Stomach smooth muscle (tissue), 2 donors: Measurements from ENCODE around the gene REPS2.

ENCODE experiments used
- H3K27ac ChIP-seq: one replicate; pipeline ENCODE4 v1.7.0; 2013; ENCODE audit warnings: mild to moderate bottlenecking, low read length, inconsistent platforms
- H3K27me3 ChIP-seq, 2 donors: one replicate each; pipeline ENCODE4 v1.7.0; 2013; ENCODE audit warnings: low read length in 2 of 2; ENCODE audit not compliant: insufficient read depth in 2 of 2, control insufficient read depth in 1 of 2
- H3K36me3 ChIP-seq, 2 donors: one replicate each; pipeline ENCODE4 v1.7.0; 2013; ENCODE audit warnings: low read length in 2 of 2; ENCODE audit not compliant: control insufficient read depth in 2 of 2, insufficient read depth in 2 of 2
- H3K4me1 ChIP-seq: one replicate; pipeline ENCODE4 v1.7.0; 2013; ENCODE audit warnings: low read length; ENCODE audit not compliant: control insufficient read depth, insufficient read depth
- H3K4me3 ChIP-seq, 2 donors: one replicate each; pipeline ENCODE4 v1.7.0; 2013; ENCODE audit warnings: low read length in 2 of 2
- H3K9ac ChIP-seq, 2 donors: one replicate each; pipeline ENCODE4 v1.7.0; 2013; ENCODE audit warnings: low read length in 2 of 2, mild to moderate bottlenecking in 1 of 2
- H3K9me3 ChIP-seq, 2 donors: one replicate each; pipeline ENCODE4 v1.7.0; 2013; ENCODE audit warnings: low read length in 2 of 2; ENCODE audit not compliant: control insufficient read depth in 2 of 2
- donor health status: healthy.
- donor health status: Pancreatic carcinoma.

Gene REPS2

DNA sequence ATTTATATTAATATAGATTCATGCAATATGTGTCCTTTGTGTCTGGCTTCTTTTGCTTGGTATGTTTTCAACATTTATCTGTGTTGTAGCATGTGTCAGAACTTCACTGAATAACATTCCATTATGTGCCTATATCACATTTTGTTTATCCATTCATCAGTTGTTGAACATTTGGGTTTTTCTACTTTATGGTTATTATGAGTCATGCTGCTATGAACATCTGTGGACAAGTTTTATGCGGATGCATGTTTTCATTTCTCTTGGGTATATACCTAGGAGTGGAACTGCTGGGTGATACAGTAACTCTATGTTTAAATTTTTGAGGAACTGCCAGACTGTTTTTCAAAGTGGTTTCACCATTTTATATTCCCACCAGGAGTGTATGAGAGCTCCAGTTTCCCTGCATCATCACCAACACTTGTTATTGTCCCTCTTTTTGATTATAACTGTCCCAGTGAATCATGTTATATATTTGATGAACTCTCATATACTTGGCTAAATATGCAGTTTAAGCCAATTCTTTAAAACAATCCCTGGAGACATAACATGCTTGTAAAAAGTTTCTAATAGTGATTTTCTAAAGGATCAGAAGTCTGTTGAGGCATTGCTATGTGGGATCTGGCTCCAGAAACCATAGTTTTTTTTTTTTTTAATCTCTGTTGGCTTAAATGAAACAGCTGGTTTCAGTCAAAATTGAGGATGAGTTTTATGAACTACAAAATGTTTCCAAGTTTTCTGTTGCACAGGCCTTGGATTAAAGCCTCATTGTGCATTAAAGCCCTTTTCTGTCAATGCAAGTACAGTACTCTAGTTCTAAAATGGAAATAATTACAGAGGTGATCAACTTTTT is 21.6 kb upstream of the REPS2 start:
- peaks cover 0 to 4% of the 10 kb centered on the region in 2 donors for H3K9me3 ChIP-seq

DNA sequence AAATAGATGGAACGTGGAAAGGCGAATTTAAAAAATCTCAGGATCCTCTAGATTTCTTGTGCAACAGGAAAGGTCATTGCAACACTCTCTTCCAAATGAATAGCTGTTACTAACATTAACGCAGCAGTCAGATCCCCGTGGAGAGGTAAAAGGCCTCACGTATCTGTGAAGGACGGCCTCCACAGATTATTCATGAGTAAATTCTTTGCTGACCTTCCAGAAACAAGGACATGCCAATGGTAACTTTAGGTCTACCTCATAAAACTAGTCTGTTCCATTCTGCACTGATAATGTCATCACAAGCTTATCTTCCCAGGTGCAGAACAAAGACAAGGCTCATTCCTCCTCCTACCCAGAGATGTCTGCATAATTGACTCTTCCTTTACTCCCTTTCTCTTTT is 16.1 kb upstream of the REPS2 start:
- Histone ChIP-seq H3K27ac (no peak overlapping the region), H3K36me3 (no peaks in the 10 kb centered on the region), H3K9ac (no peak overlapping the region), H3K4me3 (no peak overlapping the region), H3K27me3 (peaks cover 0 to 2% of the 10 kb centered on the region in 2 donors), H3K4me1 (no peaks in the 10 kb centered on the region), H3K9me3 (no peaks in the 10 kb centered on the region)

More for the DNA sequence above, 21.6 kb upstream of the REPS2 start:
- no peak overlapping the region for H3K27ac ChIP-seq
- H3K9ac ChIP-seq, result no peak overlapping the region
- H3K4me1 ChIP-seq, result no peaks in the 10 kb centered on the region
- no peaks in the 10 kb centered on the region for H3K27me3 ChIP-seq
- no peaks in the 10 kb centered on the region for H3K36me3 ChIP-seq
- no peak overlapping the region for H3K4me3 ChIP-seq

DNA sequence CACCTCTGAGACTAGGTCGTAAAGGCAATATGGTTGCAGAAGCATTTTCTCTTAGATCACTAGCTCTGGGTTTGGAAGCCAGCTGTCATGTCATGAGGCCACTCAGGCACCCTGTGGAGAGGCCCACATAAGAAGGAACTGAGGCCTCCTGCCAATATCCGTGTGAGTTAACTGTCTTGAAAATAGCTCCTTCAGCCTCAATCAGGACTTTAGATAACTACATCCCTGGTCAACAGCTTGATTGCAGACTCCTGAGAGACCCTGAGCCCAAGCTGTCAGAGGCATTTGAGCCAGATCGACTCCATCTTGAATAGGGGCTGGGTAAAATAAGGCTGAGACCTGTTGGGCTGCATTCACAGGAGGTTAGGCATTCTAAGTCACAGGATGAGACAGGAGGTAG is 15.1 kb upstream of the REPS2 start:
- Histone ChIP-seq H3K4me3 (no peak overlapping the region), H3K9me3 (no peaks in the 10 kb centered on the region), H3K4me1 (no peaks in the 10 kb centered on the region), H3K27me3 (peaks cover 0 to 2% of the 10 kb centered on the region in 2 donors), H3K9ac (no peak overlapping the region), H3K27ac (no peak overlapping the region), H3K36me3 (no peaks in the 10 kb centered on the region)

DNA sequence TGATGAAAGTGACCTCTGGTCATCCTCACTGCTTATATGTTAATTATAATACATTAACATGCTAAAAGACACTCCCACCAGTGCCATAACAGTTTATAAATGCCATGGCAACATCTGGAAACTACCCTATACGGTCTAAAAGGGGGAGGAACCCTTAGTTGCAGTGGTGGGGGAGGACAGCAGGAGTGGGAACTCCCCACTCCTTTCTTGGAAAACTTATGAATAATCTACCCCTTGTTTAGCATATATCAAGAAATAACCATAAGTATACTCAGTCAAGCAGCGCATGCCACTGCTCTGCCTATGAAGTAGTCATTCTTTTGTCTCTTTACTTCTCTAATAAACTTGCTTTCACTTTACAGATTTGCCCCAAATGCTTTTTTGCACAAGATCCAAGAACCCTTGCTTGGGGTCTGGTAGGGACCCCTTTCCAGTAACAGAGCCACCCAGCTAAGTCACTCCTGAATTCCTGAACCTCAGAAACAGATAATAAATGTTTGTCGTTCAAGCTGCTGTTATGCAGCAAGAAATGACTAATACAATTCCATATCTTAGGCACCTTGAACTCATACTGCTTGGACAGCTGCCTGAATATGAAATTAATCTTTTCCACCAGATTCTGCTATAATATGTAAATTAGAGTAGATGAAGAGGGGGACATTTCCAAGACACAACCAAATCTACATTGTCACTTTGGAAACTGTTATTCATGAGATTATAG is 14.4 kb upstream of the REPS2 start:
- Histone ChIP-seq H3K9me3 (no peaks in the 10 kb centered on the region), H3K27ac (no peak overlapping the region), H3K36me3 (no peaks in the 10 kb centered on the region), H3K27me3 (peaks cover 0 to 2% of the 10 kb centered on the region in 2 donors), H3K9ac (no peak overlapping the region), H3K4me1 (no peaks in the 10 kb centered on the region), H3K4me3 (no peak overlapping the region)

DNA sequence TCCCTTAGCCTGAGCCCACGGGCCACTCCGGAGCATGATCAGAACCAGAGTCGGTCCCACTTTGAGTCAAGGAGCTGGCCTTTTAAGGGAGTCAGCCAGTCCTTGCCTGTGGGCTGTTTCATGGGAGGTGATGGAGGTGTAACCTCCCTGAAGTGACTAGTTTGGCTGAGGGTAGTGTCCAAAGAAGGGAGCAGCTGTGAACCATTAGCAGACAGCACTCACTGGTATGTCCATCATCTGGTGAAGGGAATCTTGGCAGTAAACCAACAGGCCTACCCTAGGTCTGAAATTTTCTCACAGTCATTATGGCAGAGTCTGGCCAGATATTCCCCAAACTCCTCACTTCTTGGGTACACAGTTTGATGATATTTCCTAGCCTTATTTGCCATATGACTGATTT is 12.3 kb upstream of the REPS2 start:
- no peaks in the 10 kb centered on the region for H3K4me1 ChIP-seq
- no peak overlapping the region for H3K4me3 ChIP-seq
- H3K9ac ChIP-seq, result no peak overlapping the region
- H3K9me3 ChIP-seq, result no peaks in the 10 kb centered on the region
- H3K27ac ChIP-seq, result no peak overlapping the region
- no peaks in the 10 kb centered on the region for H3K36me3 ChIP-seq
- peaks cover 0 to 2% of the 10 kb centered on the region in 2 donors for H3K27me3 ChIP-seq

DNA sequence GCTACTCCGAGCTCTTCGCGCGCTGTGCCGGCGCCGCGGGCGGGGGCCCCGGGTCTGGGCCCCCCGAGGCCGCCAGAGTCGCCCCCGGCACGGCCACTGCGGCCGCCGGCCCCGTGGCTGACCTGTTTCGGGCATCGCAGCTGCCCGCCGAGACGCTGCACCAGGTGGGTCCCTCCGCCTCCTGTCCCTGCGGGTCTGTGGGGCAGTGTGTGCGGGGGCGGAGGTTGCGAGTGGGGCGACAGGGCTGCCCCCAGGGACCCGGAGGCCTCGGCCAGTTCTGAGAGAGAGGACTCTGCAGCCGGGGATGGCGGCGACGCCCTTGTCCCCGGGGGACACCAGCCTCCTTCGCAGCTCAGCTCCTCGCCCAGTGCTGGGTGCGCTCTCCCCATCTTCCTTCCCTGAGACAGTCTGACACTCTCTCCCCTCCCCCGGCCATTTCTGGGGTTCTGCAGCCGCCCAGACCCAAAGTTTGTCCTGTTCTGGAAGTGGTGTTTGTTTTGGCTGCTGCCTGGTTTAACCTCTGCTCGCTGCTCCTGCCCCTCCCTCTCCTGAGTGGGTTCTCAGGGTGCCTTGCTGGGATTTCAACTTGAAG is 609 bp downstream of the REPS2 start:
- H3K27ac ChIP-seq, result no peak overlapping the region
- no peaks in the 10 kb centered on the region for H3K9me3 ChIP-seq

DNA sequence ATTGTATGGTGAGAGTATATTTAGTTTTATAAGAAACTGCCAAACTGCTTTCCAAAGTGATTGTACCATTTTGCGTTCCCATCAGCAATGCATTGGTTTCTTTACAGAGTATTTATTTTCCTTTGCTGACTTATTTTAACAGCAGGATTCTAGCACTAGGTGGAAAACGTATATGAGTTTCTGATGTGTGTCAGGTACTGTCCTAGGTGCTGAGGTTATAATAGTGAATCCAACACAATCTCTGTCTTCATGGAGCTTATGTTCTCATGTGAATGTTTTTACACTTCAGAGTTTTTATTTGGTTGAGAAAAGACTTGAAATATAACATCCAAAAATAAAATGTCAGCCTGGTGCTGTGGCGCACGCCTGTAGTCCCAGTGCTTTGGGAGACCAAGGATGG is 4.0 kb downstream of the REPS2 start:
- Histone ChIP-seq H3K9me3 (no peaks in the 10 kb centered on the region), H3K27me3 (peaks cover 0 to 16% of the 10 kb centered on the region in 2 donors), H3K27ac (no peak overlapping the region), H3K4me1 (no peaks in the 10 kb centered on the region), H3K4me3 (no peak overlapping the region), H3K9ac (no peak overlapping the region), H3K36me3 (no peaks in the 10 kb centered on the region)

More for the DNA sequence above, 609 bp downstream of the REPS2 start:
- Histone ChIP-seq H3K36me3 (no peaks in the 10 kb centered on the region), H3K9ac (peak overlapping the region; percentile 33 to 43), H3K4me1 (no peaks in the 10 kb centered on the region), H3K27me3 (peaks cover 0 to 8% of the 10 kb centered on the region in 2 donors), H3K4me3 (peak overlapping the region; percentile 65 to 73)

DNA sequence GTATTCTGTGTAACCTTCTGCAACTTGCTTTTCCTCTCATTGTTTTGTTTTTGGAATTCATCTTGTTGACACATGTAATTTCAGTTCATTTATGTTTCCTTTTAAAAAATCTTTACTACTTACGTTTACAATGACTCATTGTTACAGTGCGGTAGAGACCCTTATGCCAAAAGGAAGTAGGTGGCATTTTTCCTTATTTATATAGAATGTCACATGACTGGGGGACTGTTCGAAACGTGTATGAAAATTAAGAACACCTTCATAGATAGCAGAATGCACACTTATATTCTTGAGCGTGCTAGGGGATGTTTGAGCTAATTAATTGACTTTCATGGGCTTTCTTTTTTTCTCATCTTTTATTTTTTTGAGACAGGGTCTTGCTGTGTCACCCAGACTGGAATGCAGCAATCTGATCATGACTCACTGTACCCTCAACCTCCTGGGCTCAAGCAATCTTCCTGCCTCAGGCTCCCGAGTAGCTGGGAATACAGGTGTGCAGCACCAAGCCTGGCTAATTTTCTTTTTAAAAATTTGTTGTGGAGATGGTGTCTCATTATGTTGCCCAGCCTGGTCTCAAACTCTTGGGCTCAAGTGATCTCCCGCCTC is 7.3 kb downstream of the REPS2 start:
- Histone ChIP-seq H3K4me3 (no peak overlapping the region), H3K27me3 (peaks cover 0 to 14% of the 10 kb centered on the region in 2 donors), H3K27ac (no peak overlapping the region), H3K9ac (no peak overlapping the region), H3K36me3 (no peaks in the 10 kb centered on the region), H3K4me1 (no peaks in the 10 kb centered on the region), H3K9me3 (no peaks in the 10 kb centered on the region)

DNA sequence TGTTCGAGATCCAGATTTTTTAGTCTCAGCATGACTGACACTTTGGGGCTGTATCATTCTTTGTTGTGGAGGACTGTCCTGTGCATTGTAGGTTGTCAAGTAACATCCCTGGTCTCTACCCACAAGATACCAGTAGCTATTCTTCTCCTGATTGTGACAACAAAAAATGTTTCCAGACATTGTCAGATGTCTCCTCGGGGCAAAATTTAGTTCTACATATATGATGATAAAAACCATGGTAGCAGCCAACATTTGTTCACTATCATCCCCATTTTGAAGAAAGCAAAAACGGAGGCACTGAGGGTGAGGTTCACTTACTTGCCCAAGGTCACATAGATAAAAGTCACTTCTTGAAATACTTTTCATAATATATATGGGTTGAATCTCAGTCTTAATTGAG is 11.3 kb downstream of the REPS2 start:
- no peaks in the 10 kb centered on the region for H3K9me3 ChIP-seq
- H3K4me3 ChIP-seq, result no peak overlapping the region
- H3K27ac ChIP-seq, result no peak overlapping the region
- no peak overlapping the region for H3K9ac ChIP-seq
- H3K4me1 ChIP-seq, result no peaks in the 10 kb centered on the region
- H3K36me3 ChIP-seq, result no peaks in the 10 kb centered on the region
- H3K27me3 ChIP-seq, result peaks cover 0 to 11% of the 10 kb centered on the region in 2 donors

DNA sequence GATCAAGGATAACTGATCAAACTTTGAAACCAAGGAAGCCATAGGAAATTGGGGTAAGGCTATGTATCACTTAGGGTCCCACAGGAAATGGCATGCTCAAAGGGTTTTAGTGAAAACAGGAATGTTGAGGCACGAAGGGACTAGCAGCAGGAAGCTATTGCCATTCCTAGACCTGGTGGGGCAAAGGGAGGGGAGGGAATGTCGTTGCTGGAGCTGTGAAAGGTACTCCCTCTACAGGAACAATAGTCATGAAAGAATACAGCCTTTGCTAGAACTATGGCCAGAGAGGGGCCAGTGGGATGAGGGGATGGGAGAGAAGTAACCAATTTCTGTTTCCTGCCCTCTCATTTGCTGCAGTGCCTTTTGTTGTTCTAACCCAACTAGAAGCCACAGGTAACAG is 11.9 kb downstream of the REPS2 start:
- Histone ChIP-seq H3K9ac (no peak overlapping the region), H3K27ac (no peak overlapping the region), H3K9me3 (no peaks in the 10 kb centered on the region), H3K36me3 (no peaks in the 10 kb centered on the region), H3K4me3 (no peak overlapping the region), H3K27me3 (peaks cover 0 to 11% of the 10 kb centered on the region in 2 donors), H3K4me1 (no peaks in the 10 kb centered on the region)
